SIG-M5 treated with dmso at 0.1 percent for 504 hours (cell line): ENCODE results near the gene PRTN3.
A peak's percentile ranks its signal among the peaks of the same experiment; 100 is the strongest.

Source experiments
- DNase-seq: peaks from one replicate; lab custom pipeline; 2025; ENCODE audit not compliant: unreplicated experiment; lab: John Stamatoyannopoulos, UW

Gene PRTN3, protein sequence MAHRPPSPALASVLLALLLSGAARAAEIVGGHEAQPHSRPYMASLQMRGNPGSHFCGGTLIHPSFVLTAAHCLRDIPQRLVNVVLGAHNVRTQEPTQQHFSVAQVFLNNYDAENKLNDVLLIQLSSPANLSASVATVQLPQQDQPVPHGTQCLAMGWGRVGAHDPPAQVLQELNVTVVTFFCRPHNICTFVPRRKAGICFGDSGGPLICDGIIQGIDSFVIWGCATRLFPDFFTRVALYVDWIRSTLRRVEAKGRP

GRCh38 chr19:840519-841206 is at the start of gene PRTN3:
PRTN3 (plus strand) TSS chr19:840999; CDS start chr19:841009, 10 bp downstream.
- peak; percentile 79 for DNase-seq

GRCh38 chr19:791007-791566 is 49.7 kb upstream of the PRTN3 start:
- no peak for DNase-seq

GRCh38 chr19:791567-792305 is 49.1 kb upstream of the PRTN3 start:
- DNase-seq = no peak

DNA sequence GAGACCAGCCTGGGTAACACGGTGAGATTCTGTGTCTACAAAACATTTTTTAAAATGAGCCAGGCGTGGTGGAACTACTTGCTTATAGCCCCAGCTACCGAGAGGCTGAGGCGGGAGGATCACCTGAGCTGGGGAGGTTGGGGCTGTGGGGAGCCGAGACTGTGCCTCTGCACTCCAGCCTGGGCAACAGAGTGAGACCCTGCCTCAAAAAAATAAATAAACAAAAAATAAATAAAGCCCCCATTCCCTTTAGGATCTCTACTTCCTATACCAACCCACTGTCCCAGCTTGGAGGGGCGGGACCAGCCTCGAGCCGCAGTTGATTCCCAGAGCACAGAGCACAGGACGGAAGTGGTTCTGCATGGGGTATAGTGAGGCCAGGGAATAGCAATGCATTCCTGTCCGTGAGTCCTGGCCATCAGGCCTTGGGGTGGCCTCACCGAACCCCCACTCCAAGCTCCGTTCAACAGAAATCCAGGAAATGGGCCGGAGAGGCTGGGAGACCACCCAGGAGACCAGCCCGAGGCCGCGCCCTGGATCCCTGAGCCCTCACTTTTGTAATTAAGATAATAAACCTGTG is 48.4 kb upstream of the PRTN3 start:
- DNase-seq = no peak

DNA sequence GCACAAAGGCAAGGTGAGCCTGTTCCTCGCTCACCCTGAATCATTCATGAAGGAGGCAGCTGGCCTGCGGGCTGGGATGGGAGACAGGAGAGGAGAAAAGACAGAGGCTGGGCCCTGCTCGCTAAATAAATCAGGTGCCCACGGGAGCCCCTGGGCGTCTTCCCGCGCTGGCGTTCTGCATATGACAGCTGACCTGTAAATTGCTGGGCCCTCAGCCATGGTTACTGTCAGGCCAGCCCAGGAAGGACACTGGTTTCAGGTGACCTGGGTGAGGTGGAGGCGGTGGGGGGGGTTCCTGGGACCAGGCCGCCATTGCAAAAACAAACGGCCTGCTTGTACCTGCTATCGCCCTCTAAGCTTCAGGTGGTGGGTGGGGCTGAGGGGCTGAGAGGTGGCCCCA is 47.0 kb upstream of the PRTN3 start:
- no peak for DNase-seq

- DNase-seq = no peak
Observed at GRCh38 chr19:795073-795611, 45.7 kb upstream of the PRTN3 start.

DNA sequence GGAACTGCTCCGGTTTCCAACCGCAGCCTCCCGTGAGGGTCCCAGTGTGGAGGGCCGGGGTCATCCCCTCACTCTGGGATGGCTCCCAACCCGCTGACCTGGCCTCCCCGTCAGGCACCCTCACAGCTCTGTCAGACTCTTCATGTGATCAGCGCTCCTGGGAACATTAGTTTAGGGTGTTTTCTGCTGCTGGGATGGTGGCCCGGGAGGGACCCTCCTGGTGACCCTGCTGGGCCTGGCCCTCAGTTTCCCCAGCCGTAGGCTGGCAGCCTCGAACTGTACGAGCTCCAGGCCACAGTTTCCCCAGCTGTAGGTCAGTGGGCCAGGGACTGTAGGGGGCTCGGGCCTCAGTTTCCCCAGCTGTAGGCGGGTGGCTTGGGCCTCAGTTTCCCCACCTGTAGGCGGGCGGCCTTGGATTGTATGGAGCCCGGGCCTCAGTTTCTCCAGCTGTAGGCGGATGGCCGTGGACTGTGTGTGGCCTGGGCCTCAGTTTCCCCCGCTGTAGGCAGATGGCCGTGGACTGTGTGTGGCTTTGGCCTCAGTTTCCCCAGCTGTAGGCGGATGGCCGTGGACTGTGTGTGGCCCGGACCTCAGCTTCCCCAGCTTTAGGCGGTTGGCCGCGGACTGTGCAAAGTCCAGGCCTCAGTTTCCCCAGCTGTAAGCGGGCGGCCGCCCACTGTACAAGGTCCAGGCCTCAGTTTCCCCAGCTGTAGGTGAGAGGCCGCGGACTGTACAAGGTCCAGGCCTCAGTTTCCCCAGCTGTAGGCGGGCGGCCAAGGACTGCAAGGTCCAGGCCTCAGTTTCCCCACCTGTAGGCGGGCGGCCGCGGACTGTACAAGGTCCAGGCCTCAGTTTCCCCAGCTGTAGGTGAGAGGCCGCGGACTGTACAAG is 44.9 kb upstream of the PRTN3 start:
- no peak for DNase-seq

DNA sequence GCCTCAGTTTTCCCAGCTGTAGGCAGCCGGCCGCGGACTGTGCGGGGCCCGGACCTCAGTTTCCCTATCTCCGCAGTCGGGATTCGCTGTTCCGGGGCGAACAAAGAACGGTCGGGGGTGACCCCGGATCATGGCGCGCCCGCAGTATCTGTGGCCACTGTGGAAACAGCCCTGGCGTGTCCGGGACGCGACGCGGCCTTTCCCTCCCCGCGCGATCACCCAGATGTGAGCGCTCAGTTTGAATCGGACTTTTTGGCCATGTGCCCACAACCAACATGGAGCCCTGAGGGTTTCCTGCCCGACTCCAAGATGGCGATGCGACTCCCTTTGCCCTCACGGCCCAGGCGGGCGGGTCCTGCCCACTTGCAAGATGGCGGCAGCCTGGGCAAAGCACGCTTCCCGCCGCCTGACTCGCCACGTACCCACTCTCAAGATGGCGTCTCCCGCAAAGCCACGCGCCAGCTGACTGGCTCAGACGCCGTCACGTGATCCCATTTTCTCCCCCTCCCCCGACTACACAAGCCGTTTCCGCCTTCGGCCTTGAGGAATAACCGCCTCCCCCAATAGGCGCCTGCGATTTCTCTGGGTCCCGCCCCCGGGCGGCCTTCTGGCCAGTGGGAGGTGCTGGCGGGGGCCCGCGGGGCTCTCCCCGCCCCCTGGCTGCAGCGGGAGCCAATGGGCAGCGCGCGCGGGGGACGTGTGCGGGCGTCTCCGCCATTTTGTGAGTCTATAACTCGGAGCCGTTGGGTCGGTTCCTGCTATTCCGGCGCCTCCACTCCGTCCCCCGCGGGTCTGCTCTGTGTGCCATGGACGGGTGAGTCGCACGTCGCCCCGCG is 43.9 kb upstream of the PRTN3 start, which contains the start of gene PTBP1:
Gene PTBP1 (plus strand): TSS at position 761 of the 836 bp plus-strand sequence. CDS start 46 bp downstream, at position 807.
- peak; percentile 99 for DNase-seq

DNA sequence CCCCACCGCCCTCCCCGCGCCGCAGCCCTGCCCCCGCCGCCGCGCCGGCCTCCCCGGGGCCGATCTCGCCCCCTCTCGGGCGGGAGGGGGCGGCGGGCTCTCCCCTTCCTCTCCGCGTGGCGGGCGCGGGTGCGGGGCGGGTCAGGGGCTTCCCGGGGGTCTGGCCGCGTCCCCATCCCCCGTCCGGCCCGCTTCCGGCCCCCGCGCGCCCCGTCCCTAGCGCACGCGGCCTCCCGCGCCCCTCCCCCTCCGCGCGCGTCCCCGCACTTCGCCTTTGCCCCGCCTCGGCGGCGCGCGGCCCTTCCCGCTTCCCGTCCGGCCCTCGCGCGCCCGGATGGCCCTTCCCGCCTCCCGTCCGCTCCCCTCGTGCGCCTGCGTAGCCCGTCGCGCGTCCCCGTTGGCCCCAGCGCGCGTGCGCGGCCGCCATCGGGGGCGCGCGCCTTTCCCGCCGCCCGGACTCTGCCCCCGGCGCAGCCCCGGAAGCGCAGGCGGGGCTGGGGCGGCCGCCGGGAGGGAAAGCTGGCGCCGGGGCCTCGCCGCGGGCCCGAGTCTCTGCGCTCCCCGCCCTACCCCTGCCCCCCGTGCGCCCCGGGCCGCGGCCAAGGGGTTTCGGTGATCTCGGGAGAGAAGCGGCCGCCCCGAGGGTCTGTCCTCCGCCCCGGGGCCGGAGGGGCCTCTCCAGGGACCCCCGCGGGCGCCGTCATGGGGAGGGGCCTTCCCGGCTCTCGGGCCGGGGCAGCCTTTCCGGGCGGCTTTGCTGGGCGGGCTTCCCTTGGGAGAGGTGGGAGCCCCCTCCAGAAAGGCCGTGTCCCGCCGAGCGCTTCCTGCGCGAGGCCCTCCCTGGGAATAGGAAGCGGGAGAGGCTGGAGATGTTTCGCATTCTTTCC is 43.0 kb upstream of the PRTN3 start:
- peak; percentile 73 for DNase-seq

DNA sequence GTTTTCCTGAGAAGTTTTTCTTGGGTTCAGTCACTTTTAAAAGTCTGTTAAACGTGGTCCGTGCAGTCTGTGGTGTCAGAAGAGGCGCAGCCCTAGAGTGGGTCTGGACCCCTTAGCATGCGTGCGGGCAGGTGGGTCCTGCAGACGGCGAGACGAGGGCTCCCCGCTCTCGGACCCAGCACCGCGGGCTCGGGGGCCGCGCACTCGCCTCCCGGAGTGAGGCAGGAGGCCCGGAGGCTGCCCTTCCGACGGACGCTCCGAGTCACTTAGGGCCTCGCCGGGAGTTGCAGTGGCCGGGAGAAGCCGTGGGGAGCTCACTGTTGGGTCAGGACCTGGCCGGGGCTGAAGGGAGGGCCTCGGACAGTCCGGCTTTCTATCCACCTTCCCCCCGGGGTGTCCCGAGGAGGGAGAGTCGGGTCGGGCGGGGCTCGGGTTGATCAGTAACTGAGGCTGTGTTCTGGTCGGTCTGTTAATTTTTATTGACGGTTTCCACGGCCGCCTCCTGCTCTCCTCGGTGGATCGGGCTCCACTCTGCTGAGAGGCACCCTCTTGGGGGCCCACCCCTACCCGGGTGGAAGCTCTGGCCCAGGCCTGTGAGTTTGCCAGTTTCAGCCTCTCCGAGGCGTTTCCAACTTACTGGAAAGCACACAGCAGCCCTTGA is 42.3 kb upstream of the PRTN3 start:
- no peak for DNase-seq

GRCh38 chr19:799076-799881 is 41.5 kb upstream of the PRTN3 start:
- peak; percentile 41 for DNase-seq

GRCh38 chr19:800360-801029 is 40.3 kb upstream of the PRTN3 start:
- DNase-seq = no peak

- DNase-seq = no peak
Observed at GRCh38 chr19:801030-801860, 39.6 kb upstream of the PRTN3 start.

DNA sequence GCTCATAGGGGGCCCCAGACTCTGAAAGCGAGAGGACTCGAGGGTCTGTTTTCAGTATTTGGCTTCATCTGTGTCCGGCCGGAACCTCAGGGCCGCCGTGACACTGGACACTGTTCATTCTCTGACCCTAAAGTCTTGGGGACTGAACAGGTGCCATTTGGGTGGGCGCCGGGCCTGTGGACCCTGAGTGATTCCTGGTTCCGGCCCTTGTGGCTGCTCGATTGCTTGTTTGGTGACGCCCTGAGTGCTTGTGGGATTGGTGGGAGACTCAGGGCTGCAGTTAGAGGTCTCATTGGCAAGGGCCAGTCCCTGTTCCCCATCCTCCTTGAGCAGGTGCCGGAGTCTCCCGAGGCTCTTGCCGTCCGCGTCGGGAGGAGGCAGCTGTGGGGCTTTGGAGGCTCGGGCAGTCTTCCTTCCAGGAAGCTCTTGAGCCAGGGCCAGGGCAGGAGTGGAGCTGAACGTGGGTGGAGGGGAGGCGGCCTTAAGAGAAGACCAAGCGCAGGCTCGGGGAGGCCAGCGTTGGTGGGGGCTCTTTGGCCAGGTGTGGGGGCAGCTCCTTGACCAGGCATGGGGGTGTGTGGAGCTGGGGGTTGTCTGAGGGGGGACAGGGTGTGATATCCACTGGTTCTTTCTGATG is 38.8 kb upstream of the PRTN3 start:
- no peak for DNase-seq
